Psoas muscle (tissue), 8 donors: ENCODE results near the gene SIK2. TPM values are rescaled to one million over a fixed set of nuclear protein-coding genes. Genes with fewer than 3 reads are reported as not detected.
A peak's percentile ranks its signal among the peaks of the same experiment; 100 is the strongest.

Experiments
- ATAC-seq, 4 donors: fragments of 200-7000 bp; cut with Tn5 transposase; one replicate each; pipeline ENCODE4 v1.9.1; 2020; ENCODE audit warnings: moderate library complexity in 3 of 4, mild to moderate bottlenecking in 2 of 4
- DNase-seq, 2 donors: peaks; one replicate each; pipeline ENCODE4 v3.0.0-alpha.2; 2020
- H3K27ac ChIP-seq: fragments of 200-600 bp; one replicate; pipeline ENCODE4 v1.8.0; 2022
- H3K27me3 ChIP-seq, 3 donors: fragments of 200-600 bp in 1 of 3; one replicate each; pipeline versions ENCODE4 v1.6.1 to v1.8.0; 2013 to 2022; ENCODE audit warnings: low read length in 2 of 3, mild to moderate bottlenecking in 2 of 3, moderate library complexity in 1 of 3; ENCODE audit not compliant: insufficient read depth in 3 of 3
- H3K36me3 ChIP-seq, 2 donors: fragments of 200-600 bp in 1 of 2; one replicate each; pipeline versions ENCODE4 v1.6.1 to v1.8.0; 2013 to 2022; ENCODE audit warnings: low read depth in 1 of 2, mild to moderate bottlenecking in 1 of 2, moderate library complexity in 1 of 2; ENCODE audit not compliant: insufficient read depth in 1 of 2
- H3K4me1 ChIP-seq: fragments of 200-600 bp; one replicate; pipeline ENCODE4 v1.8.0; 2022
- H3K4me3 ChIP-seq: fragments of 200-600 bp; one replicate; pipeline ENCODE4 v1.8.0; 2022; ENCODE audit warnings: mild to moderate bottlenecking
- H3K9me3 ChIP-seq: fragments of 200-600 bp; one replicate; pipeline ENCODE4 v1.8.0; 2022
- CTCF ChIP-seq: fragments of 200-600 bp; IDR thresholded peaks from one replicate; pipeline ENCODE4 v1.8.0; 2022; ENCODE audit warnings: antibody characterized with exemption
- WGBS, 3 donors: extraction: QIAGEN DNeasy Blood & Tissue Kit; methylation state at CpG; one replicate each; pipeline versions ENCODE4 v1.1.6 to v1.1.7; 2013; 5-methylcytosine and 5-hydroxymethylcytosine counted together
- intact Hi-C, 2 donors: fragments of 100-400 bp; cut with DNase I; formaldehyde crosslinking; loops; one replicate each; pipeline versions ENCODE4 v1.11.0 to v1.14.2; 2022
- polyA plus RNA-seq, 3 donors: library from polyadenylated mRNA; stranded (reverse); fragments of 200-250 nt; gene quantifications; one replicate each; pipeline ENCODE4 v1.2.3, GENCODE V29; 2013
- total RNA-seq, 4 donors: library from RNA; stranded (reverse); fragmentation: NEBNext Ultra II Directional in 2 of 4; extraction: Animal tissue kit (Norgen Biotek cat#: 25700) in 2 of 4; gene quantifications; one replicate each; pipeline versions ENCODE4 v1.2.1 to v1.2.4, GENCODE V29; 2021 to 2023
- donor health status: healthy with polysubstance abuse.
- donor health status: DM: no; HTN: no; CAD: no; lungs with moderate emphysema.
- donor health status: Bipolar disorder and iron deficiency.
- donor health status: healthy.
- donor health status: DM: yes; HTN: yes; CAD: no.
- donor health status: DM: no; HTN: no; CAD: no.
- donor health status: DM: no; HTN: no; CAD: no.
- donor health status: DM: yes; HTN: yes; CAD: no.

The SIK2 gene
- total and polyA plus RNA-seq, 7 donors, result 9.0 to 69.6 (median 30.4) TPM

- no peak for TF ChIP-seq CTCF
- no peaks in the 10 kb centered on the region for H3K9me3 ChIP-seq
- no peak for DNase-seq
- intact Hi-C loops, result no loop called here
- WGBS, 3 donors, result 85 to 92% (median 92%) methylated on average over 10 of the region's 10 CpGs
- H3K27ac ChIP-seq, result no peak overlapping the region
- ATAC-seq, result no peak
- H3K36me3 ChIP-seq, result peaks cover 2 to 3% of the 10 kb centered on the region in 2 donors
- no peak overlapping the region for H3K4me3 ChIP-seq
- H3K27me3 ChIP-seq, result no peaks in the 10 kb centered on the region
- H3K4me1 ChIP-seq, result peaks cover 8% of the 10 kb centered on the region
These were observed 39.4 kb upstream of the SIK2 start for GRCh38 chr11:111562692-111563389.

GRCh38 chr11:111565114-111565720 is 37.0 kb upstream of the SIK2 start:
- ATAC-seq (peak; percentile 60 to 88 (median 75)), DNase-seq (peak in 1 of 2 donors; percentile 27)
- no peaks in the 10 kb centered on the region for H3K27me3 ChIP-seq
- 59 to 71% (median 64%) methylated on average over 4 of the region's 4 CpGs for WGBS, 3 donors
- peaks cover 0 to 3% of the 10 kb centered on the region in 2 donors for H3K36me3 ChIP-seq
- no peak overlapping the region for H3K27ac ChIP-seq
- TF ChIP-seq CTCF, result peak; percentile 96
- no peak overlapping the region for H3K4me3 ChIP-seq
- intact Hi-C loops, result loop anchor here (5.0 kb wide), 2 partner anchors 212 to 277 kb away; no protein-coding TSS in a partner anchor
- H3K9me3 ChIP-seq, result no peaks in the 10 kb centered on the region
- peaks cover 8% of the 10 kb centered on the region for H3K4me1 ChIP-seq

- Histone ChIP-seq H3K27ac (no peak overlapping the region), H3K4me1 (peaks cover 8% of the 10 kb centered on the region), H3K4me3 (no peak overlapping the region), H3K9me3 (no peaks in the 10 kb centered on the region), H3K27me3 (no peaks in the 10 kb centered on the region), H3K36me3 (no peaks in the 10 kb centered on the region)
- WGBS, 3 donors, result 76 to 85% (median 80%) methylated on average over 7 of the region's 7 CpGs
- TF ChIP-seq CTCF, result no peak
- intact Hi-C loops, result loop anchor here (5.0 kb wide), 2 partner anchors 211 to 276 kb away; no protein-coding TSS in a partner anchor
- DNase-seq (no peak), ATAC-seq (no peak)
These were observed 35.9 kb upstream of the SIK2 start for GRCh38 chr11:111566324-111566723.

GRCh38 chr11:111569476-111569875 is 32.8 kb upstream of the SIK2 start:
- Histone ChIP-seq H3K4me3 (no peak overlapping the region), H3K36me3 (no peaks in the 10 kb centered on the region), H3K27me3 (no peaks in the 10 kb centered on the region), H3K9me3 (no peaks in the 10 kb centered on the region), H3K27ac (no peak overlapping the region), H3K4me1 (peaks cover 12% of the 10 kb centered on the region)
- ATAC-seq (no peak), DNase-seq (no peak)
- 47 to 67% (median 66%) methylated on average over 4 of the region's 4 CpGs for WGBS, 3 donors
- no peak for TF ChIP-seq CTCF
- intact Hi-C loops, result loop anchor here (5.0 kb wide), 2 partner anchors 208 to 273 kb away; no protein-coding TSS in a partner anchor
